Endodermal cell (in vitro differentiated cells): ENCODE results near the gene GINM1. TPM values are rescaled to one million over a fixed set of nuclear protein-coding genes. Genes with fewer than 3 reads are reported as not detected.

Experiments
- DNase-seq: peaks from one replicate; pipeline ENCODE4 v3.0.0-alpha.2; 2017
- H3K27ac ChIP-seq: 2 replicates; pipeline ENCODE4 v1.5.1; 2013; ENCODE audit warnings: mild to moderate bottlenecking, low read depth, low read length, moderate library complexity
- H3K27me3 ChIP-seq: 2 replicates; pipeline ENCODE4 v1.6.1; 2013; ENCODE audit warnings: mild to moderate bottlenecking, low read length, moderate library complexity; ENCODE audit not compliant: insufficient read depth, control insufficient read depth, poor library complexity, severe bottlenecking
- H3K36me3 ChIP-seq: 2 replicates; pipeline ENCODE4 v1.7.0; 2013; ENCODE audit warnings: mild to moderate bottlenecking, low read length, moderate library complexity; ENCODE audit not compliant: control insufficient read depth, insufficient read depth
- H3K4me1 ChIP-seq: one replicate; pipeline ENCODE4 v1.7.0; 2013; ENCODE audit warnings: low read length; ENCODE audit not compliant: control insufficient read depth, insufficient read depth
- H3K4me3 ChIP-seq: 2 replicates; pipeline ENCODE4 v1.5.1; 2013; ENCODE audit warnings: mild to moderate bottlenecking, low read length, moderate library complexity
- H3K9ac ChIP-seq: 2 replicates; pipeline ENCODE4 v1.6.1; 2013; ENCODE audit warnings: mild to moderate bottlenecking, low read length, moderate library complexity; ENCODE audit not compliant: poor library complexity, severe bottlenecking; ENCODE audit errors: extremely low read depth
- H3K9me3 ChIP-seq: 2 replicates; pipeline ENCODE4 v1.6.1; 2013; ENCODE audit warnings: mild to moderate bottlenecking, low read length, moderate library complexity; ENCODE audit not compliant: control insufficient read depth
- H3K27ac Mint-ChIP-seq: 2 replicates; pipeline ENCODE4 v1.8.0; 2020; ENCODE audit warnings: mixed read lengths
- H3K27me3 Mint-ChIP-seq: 2 replicates; pipeline ENCODE4 v1.8.0; 2021; ENCODE audit warnings: mild to moderate bottlenecking, mixed read lengths; ENCODE audit not compliant: insufficient read depth
- H3K36me3 Mint-ChIP-seq: 2 replicates; pipeline ENCODE4 v1.8.0; 2020; ENCODE audit warnings: low read depth, mixed read lengths
- H3K4me1 Mint-ChIP-seq: 2 replicates; pipeline ENCODE4 v1.8.0; 2020; ENCODE audit warnings: mixed read lengths
- H3K4me3 Mint-ChIP-seq: 2 replicates; pipeline ENCODE4 v1.8.0; 2020; ENCODE audit warnings: mild to moderate bottlenecking, moderate library complexity, mixed read lengths
- H3K9me3 Mint-ChIP-seq: 2 replicates; pipeline ENCODE4 v1.8.0; 2020; ENCODE audit warnings: mild to moderate bottlenecking, mixed read lengths
- CTCF ChIP-seq: fragments of 200-600 bp; sonication (generic); conservative IDR thresholded peaks from 2 replicates; pipeline ENCODE4 v1.5.0; 2021; ENCODE audit warnings: antibody characterized with exemption, mild to moderate bottlenecking
- WGBS, 2 experiments: methylation state at CpG; one replicate each; pipeline versions ENCODE4 v1.1.5 to v1.1.7; 2013; ENCODE audit warnings: missing lambda C conversion rate in 2 of 2, mixed read lengths in 1 of 2; ENCODE audit not compliant: insufficient coverage in 1 of 2, insufficient read length in 1 of 2; 5-methylcytosine and 5-hydroxymethylcytosine counted together
- long read RNA-seq, 4 experiments: library from polyadenylated mRNA in 2 of 4; library from RNA in 1 of 4; library from capped mRNA in 1 of 4; stranded (forward) in 3 of 4; unstranded in 1 of 4; transcript quantifications; one replicate each; pipeline ENCODE4 v2.0.0, GENCODE V29; 2020 to 2021; ENCODE audit warnings: inconsistent platforms in 1 of 4
- polyA plus RNA-seq, 2 experiments: library from polyadenylated mRNA; stranded (reverse); fragments of 50-300 nt; gene quantifications; one replicate each; pipeline ENCODE4 v1.2.3, GENCODE V29; 2013
- total RNA-seq, 2 donors: library from RNA; stranded (reverse); fragmentation: NEBNext Ultra II Directional in 1 of 2; extraction: Animal tissue kit (Norgen Biotek cat#: 25700) in 1 of 2; gene quantifications; 2 replicates in 1 of 2; 3 replicates in 1 of 2; pipeline ENCODE4 v1.2.1, GENCODE V29; 2021

GINM1 gene
- total RNA-seq = 10 to 100 TPM; 23.0 to 30.5 TPM
- polyA plus RNA-seq (2013, experiment 1 of 2) = 36.1 TPM
- 34.7 TPM for polyA plus RNA-seq (2013, experiment 2 of 2)
- long read RNA-seq, experiment 1, transcript GINM1-201 (8 exons, 2,024 nt) = major isoform, 9 of 11 reads
- long read RNA-seq, experiment 1, partial matches to known transcripts = 1 of 11 reads
- long read RNA-seq, experiment 1, other reads (novel, unspliced or antisense) = 1 of 11 reads
- long read RNA-seq, experiment 2, transcript GINM1-201 (8 exons, 2,024 nt) = major isoform, 48 of 59 reads
- long read RNA-seq, experiment 2, partial matches to known transcripts = 3 of 59 reads
- long read RNA-seq, experiment 2, other reads (novel, unspliced or antisense) = 8 of 59 reads
- long read RNA-seq, experiment 3, transcript GINM1-201 (8 exons, 2,024 nt) = major isoform, 49 of 52 reads
- long read RNA-seq, experiment 3, partial matches to known transcripts = 0 of 52 reads
- long read RNA-seq, experiment 3, other reads (novel, unspliced or antisense) = 3 of 52 reads
- long read RNA-seq, experiment 4, transcript GINM1-201 (8 exons, 2,024 nt) = major isoform, 45 of 52 reads
- long read RNA-seq, experiment 4, partial matches to known transcripts = 2 of 52 reads
- long read RNA-seq, experiment 4, other reads (novel, unspliced or antisense) = 5 of 52 reads

DNA sequence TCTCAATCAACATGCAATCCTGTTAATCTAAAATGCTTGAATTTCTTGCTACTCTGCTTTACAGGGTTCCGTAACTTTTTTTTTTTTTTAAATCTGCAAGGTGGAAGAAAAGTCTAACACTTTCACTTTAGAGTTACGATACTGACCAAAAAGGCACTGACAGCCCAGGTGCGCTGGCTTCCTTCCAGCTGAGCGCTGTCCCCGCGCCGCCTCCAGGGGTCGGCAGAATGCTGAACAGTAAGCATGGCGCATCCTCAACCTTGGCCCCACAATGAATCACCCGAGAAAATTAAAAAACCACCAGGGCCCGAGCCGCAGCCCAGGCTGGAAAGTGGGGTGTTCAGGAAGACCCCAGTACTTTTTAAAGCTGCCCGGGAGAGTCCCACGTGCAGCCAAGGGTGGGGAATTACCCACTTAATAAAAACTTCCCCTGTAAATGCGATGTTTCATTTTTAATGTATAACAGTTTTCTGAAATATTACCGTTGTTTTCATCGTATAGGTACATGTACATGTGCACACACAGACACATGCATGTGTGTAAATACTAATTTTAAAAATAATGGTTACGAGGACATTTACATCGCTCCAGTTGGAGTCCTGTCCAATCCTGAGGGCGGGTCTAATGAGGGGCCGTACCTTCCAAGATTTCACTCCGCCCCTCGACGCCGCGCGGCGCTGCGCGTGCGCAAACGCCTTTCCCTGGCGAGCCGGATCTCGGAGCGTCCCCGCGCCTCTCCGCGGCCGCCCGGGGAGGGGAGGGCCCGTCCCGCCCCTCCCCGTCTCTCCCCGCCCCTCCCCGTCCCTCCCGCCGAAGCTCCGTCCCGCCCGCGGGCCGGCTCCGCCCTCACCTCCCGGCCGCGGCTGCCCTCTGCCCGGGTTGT lies at the start of gene GINM1:
Gene GINM1, plus strand, starts transcription at position 849 of the 883 bp plus-strand sequence. CDS start 40 bp downstream, outside the sequence.
- Histone ChIP-seq H3K4me3 (peak within 1 kb of the TSS; percentile 90), H3K9me3 (no peaks in the 10 kb centered on the region), H3K27me3 (peaks cover 23% of the 10 kb centered on the region), H3K9ac (peak within 1 kb of the TSS; percentile 90), H3K27ac (peak within 1 kb of the TSS; percentile 58), H3K36me3 (no peaks in the 10 kb centered on the region), H3K4me1 (peaks cover 4% of the 10 kb centered on the region)
- H3K27ac Mint-ChIP-seq = peak within 1 kb of the TSS; percentile 96
- H3K27me3 Mint-ChIP-seq = peaks cover 18% of the 10 kb centered on the region
- H3K4me1 Mint-ChIP-seq = peaks cover 8% of the 10 kb centered on the region
- peak within 1 kb of the TSS; percentile 90 for H3K4me3 Mint-ChIP-seq
- no peaks in the 10 kb centered on the region for H3K9me3 Mint-ChIP-seq
- peak; percentile 85 for TF ChIP-seq CTCF
- 0 to 1% methylated on average over 11 to 53 of the region's 59 CpGs for WGBS, 2 experiments
- peak; percentile 98 for DNase-seq
- no peaks in the 10 kb centered on the region for H3K36me3 Mint-ChIP-seq

- H3K27me3 ChIP-seq = no peaks in the 10 kb centered on the region
- DNase-seq = no peak
- no peaks in the 10 kb centered on the region for H3K9me3 ChIP-seq
- Mint-ChIP-seq H3K27ac (no peak overlapping the region), H3K4me1 (no peaks in the 10 kb centered on the region), H3K4me3 (no peak overlapping the region), H3K9me3 (no peaks in the 10 kb centered on the region), H3K36me3 (peaks cover 59% of the 10 kb centered on the region), H3K27me3 (no peaks in the 10 kb centered on the region)
- TF ChIP-seq CTCF = no peak
- H3K27ac ChIP-seq = no peak overlapping the region
- H3K4me1 ChIP-seq = no peaks in the 10 kb centered on the region
- H3K4me3 ChIP-seq = no peak overlapping the region
- peaks cover 83% of the 10 kb centered on the region for H3K36me3 ChIP-seq
- WGBS, 2 experiments = 88 to 96% methylated on average over 3 to 4 of the region's 5 CpGs
- H3K9ac ChIP-seq = no peak overlapping the region
Observed at GRCh38 chr6:149529650-149530049, 36.5 kb upstream of the GINM1 start.

- no peaks in the 10 kb centered on the region for H3K4me1 ChIP-seq
- no peaks in the 10 kb centered on the region for H3K9me3 ChIP-seq
- no peak overlapping the region for H3K4me3 Mint-ChIP-seq
- H3K27me3 ChIP-seq = no peaks in the 10 kb centered on the region
- no peak overlapping the region for H3K27ac Mint-ChIP-seq
- peaks cover 71% of the 10 kb centered on the region for H3K36me3 Mint-ChIP-seq
- no peak for TF ChIP-seq CTCF
- no peak for DNase-seq
- no peaks in the 10 kb centered on the region for H3K9me3 Mint-ChIP-seq
- WGBS, 2 experiments = 91% methylated on average over 1 of the region's 1 CpG; no CpG with 5 or more reads in 1 of the 2 experiments
- H3K27ac ChIP-seq = no peak overlapping the region
- H3K9ac ChIP-seq = no peak overlapping the region
- no peaks in the 10 kb centered on the region for H3K4me1 Mint-ChIP-seq
- H3K27me3 Mint-ChIP-seq = no peaks in the 10 kb centered on the region
- H3K36me3 ChIP-seq = peaks cover 78% of the 10 kb centered on the region
- H3K4me3 ChIP-seq = no peak overlapping the region
Observed at GRCh38 chr6:149534742-149535141, 31.4 kb upstream of the GINM1 start.
